ENCODE measurements around the gene RHOXF2. TPM values are rescaled to one million over a fixed set of nuclear protein-coding genes. Genes with fewer than 3 reads are reported as not detected.
A peak's percentile ranks its signal among the peaks of the same experiment; 100 is the strongest.
"Not testable (repeated sequence)": the region's sequence is repeated elsewhere in the genome, so short reads cannot be mapped to it uniquely, and the experiment has no call there.

RHOXF2 gene
- total RNA-seq: under 1 TPM in 1 of 2 donors, not detected in 1; 0.10 TPM
- 0 reads per million in 2 donors for total RNA-seq

- DNase-seq; H3K27me3 Mint-ChIP-seq; ATAC-seq; H3K4me3 Mint-ChIP-seq; H3K36me3 Mint-ChIP-seq (ENCODE audit: low read depth); H3K4me1 Mint-ChIP-seq; H3K9me3 ChIP-seq (ENCODE audit: control insufficient read depth, low read length, poor library complexity, severe bottlenecking); H3K27ac Mint-ChIP-seq: not testable (repeated sequence)
These were observed at the start of gene RHOXF2 for GRCh38 chrX:120158313-120158712. Gene RHOXF2 (plus strand): TSS chrX:120158613. CDS start chrX:120158751, 138 bp downstream.

DNA sequence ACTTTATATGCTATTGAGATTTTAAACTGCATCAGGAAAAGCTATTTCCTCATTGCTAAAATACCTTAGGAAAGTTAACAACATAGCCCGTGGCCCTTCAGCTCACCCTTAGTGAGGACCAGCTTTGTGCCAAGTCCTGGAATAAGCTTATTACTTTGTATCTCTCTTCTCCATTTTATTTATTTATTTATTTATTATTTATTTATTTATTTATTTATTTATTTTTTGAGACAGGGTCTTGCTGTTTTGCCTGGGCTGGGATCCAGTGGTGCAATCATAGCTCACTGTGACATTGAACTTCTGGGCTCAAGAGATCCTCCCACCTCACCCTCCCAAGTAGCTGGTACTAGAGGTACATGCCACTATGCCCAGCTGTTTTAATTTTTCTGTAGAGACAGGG is 49.0 kb upstream of the RHOXF2 start:
- no peak overlapping the region for H3K4me3 Mint-ChIP-seq
- peaks cover 1% of the 10 kb centered on the region for H3K4me1 Mint-ChIP-seq
- H3K9me3 ChIP-seq (ENCODE audit: control insufficient read depth, low read length, poor library complexity, severe bottlenecking): no peaks in the 10 kb centered on the region
- DNase-seq (no peak), ATAC-seq (no peak)
- H3K27ac Mint-ChIP-seq: no peak overlapping the region
- no peaks in the 10 kb centered on the region for H3K27me3 Mint-ChIP-seq
- no peaks in the 10 kb centered on the region for H3K36me3 Mint-ChIP-seq (ENCODE audit: low read depth)

- no peak overlapping the region for H3K4me3 Mint-ChIP-seq
These were observed 46.8 kb upstream of the RHOXF2 start for GRCh38 chrX:120111611-120112010.

GRCh38 chrX:120115438-120115963 is 42.9 kb upstream of the RHOXF2 start, which contains the start of gene RHOXF1:
Gene RHOXF1 (minus strand): TSS chrX:120115913. CDS start chrX:120115862, 51 bp downstream.
- H3K4me3 Mint-ChIP-seq: no peak within 1 kb of the TSS

More at GRCh38 chrX:120111611-120112010, 46.8 kb upstream of the RHOXF2 start:
- DNase-seq (no peak), ATAC-seq (no peak)
- H3K9me3 ChIP-seq (ENCODE audit: control insufficient read depth, low read length, poor library complexity, severe bottlenecking): no peaks in the 10 kb centered on the region
- Mint-ChIP-seq H3K27me3 (no peaks in the 10 kb centered on the region), H3K4me1 (peaks cover 2% of the 10 kb centered on the region), H3K36me3 (ENCODE audit: low read depth) (no peaks in the 10 kb centered on the region), H3K27ac (no peak overlapping the region)

GRCh38 chrX:120120223-120120622 is 38.2 kb upstream of the RHOXF2 start:
- ATAC-seq: no peak
- Mint-ChIP-seq H3K27ac (no peak overlapping the region), H3K4me3 (no peak overlapping the region), H3K27me3 (no peaks in the 10 kb centered on the region), H3K36me3 (ENCODE audit: low read depth) (no peaks in the 10 kb centered on the region), H3K4me1 (peaks cover 3% of the 10 kb centered on the region)
- no peaks in the 10 kb centered on the region for H3K9me3 ChIP-seq (ENCODE audit: control insufficient read depth, low read length, poor library complexity, severe bottlenecking)
- no peak for DNase-seq

More at GRCh38 chrX:120115438-120115963, 42.9 kb upstream of the RHOXF2 start, which contains the start of gene RHOXF1:
- Mint-ChIP-seq H3K4me1 (peaks cover 2% of the 10 kb centered on the region), H3K27ac (no peak within 1 kb of the TSS), H3K36me3 (ENCODE audit: low read depth) (no peaks in the 10 kb centered on the region), H3K27me3 (no peaks in the 10 kb centered on the region)
- no peaks in the 10 kb centered on the region for H3K9me3 ChIP-seq (ENCODE audit: control insufficient read depth, low read length, poor library complexity, severe bottlenecking)
- DNase-seq (no peak), ATAC-seq (no peak)

DNA sequence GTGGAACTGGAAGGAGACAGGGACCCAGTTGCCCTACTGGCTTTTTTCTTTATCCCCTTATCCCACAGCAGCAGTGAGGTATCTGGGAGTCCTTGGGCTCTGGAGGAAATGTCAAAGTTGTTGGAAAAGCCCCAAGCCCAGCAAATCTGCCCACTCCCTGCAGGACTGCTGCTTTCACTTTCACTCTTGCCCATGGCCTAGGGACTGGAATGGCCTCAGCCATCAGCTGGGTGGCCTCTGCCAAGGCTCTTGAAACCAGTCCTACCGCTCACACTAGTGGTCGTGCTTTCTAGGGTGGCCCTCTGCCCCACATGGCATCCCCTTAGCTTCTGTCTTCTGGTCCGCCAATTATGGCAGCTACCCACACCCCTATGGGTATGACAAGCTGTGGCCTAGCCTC is 33.0 kb upstream of the RHOXF2 start:
- Mint-ChIP-seq H3K27ac (peak overlapping the region; percentile 51), H3K4me3 (peak overlapping the region; percentile 19), H3K4me1 (peaks cover 10% of the 10 kb centered on the region), H3K27me3 (no peaks in the 10 kb centered on the region), H3K36me3 (ENCODE audit: low read depth) (peaks cover 2% of the 10 kb centered on the region)
- DNase-seq (no peak), ATAC-seq (no peak)
- H3K9me3 ChIP-seq (ENCODE audit: control insufficient read depth, low read length, poor library complexity, severe bottlenecking): no peaks in the 10 kb centered on the region

DNA sequence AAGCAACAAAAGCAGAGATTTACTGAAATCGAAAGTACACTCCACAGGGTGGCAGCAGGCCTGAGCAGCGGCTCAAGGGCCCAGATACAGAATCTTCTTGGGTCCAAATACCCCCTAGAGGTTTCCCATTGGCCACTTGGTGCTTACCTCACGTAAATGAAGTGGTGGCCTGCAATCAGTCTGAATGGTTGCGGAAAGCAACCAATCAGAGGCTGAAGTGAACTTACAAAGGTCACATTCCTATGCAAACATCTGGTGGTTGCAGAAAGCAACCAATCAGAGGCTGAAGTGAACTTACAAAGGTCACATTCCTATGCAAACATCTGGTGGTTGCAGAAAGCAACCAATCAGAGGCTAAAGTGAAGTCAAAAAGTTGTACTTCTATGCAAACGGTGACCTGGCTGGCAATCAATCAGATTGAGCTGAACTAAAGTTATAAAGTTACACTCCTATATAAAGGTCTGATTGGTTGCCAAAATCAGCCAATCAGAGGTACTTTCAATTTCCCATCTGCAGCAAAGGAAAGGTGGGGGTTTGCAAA is 30.0 kb upstream of the RHOXF2 start:
- not testable (repeated sequence) for H3K27ac Mint-ChIP-seq; DNase-seq; ATAC-seq; H3K36me3 Mint-ChIP-seq (ENCODE audit: low read depth); H3K27me3 Mint-ChIP-seq; H3K9me3 ChIP-seq (ENCODE audit: control insufficient read depth, low read length, poor library complexity, severe bottlenecking); H3K4me3 Mint-ChIP-seq; H3K4me1 Mint-ChIP-seq

DNA sequence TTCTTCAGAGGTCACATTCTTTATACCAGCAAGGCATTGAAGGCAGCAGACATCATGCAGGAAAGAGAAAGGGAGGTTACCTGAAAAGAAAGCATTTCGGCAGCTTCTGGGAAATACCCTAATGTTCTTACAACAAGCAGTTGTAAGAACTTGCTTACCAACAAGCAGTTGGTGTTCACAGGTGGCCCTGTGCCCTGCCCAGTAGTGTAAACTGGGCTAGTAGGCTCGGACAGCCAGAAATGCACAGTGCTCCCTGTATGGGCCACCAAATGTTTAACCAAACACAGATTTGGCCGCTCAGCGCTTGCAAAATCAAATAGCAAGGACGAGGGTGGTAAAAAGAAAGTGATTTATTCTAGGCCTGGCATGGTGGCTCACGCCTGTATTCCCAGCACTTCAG is 22.3 kb upstream of the RHOXF2 start:
- peak overlapping the region; percentile 65 for H3K27ac Mint-ChIP-seq
- no peaks in the 10 kb centered on the region for H3K36me3 Mint-ChIP-seq (ENCODE audit: low read depth)
- peak overlapping the region; percentile 25 for H3K4me3 Mint-ChIP-seq
- no peak for ATAC-seq
- DNase-seq: no peak
- H3K27me3 Mint-ChIP-seq: no peaks in the 10 kb centered on the region
- H3K9me3 ChIP-seq (ENCODE audit: control insufficient read depth, low read length, poor library complexity, severe bottlenecking): no peaks in the 10 kb centered on the region
- H3K4me1 Mint-ChIP-seq: peaks cover 5% of the 10 kb centered on the region

GRCh38 chrX:120136840-120137239 is 21.6 kb upstream of the RHOXF2 start:
- ATAC-seq (no peak), DNase-seq (no peak)
- peak overlapping the region; percentile 65 for H3K27ac Mint-ChIP-seq
- H3K27me3 Mint-ChIP-seq: no peaks in the 10 kb centered on the region
- no peak overlapping the region for H3K4me3 Mint-ChIP-seq
- no peaks in the 10 kb centered on the region for H3K36me3 Mint-ChIP-seq (ENCODE audit: low read depth)
- H3K4me1 Mint-ChIP-seq: peaks cover 7% of the 10 kb centered on the region
- H3K9me3 ChIP-seq (ENCODE audit: control insufficient read depth, low read length, poor library complexity, severe bottlenecking): no peaks in the 10 kb centered on the region

- no peak for DNase-seq
- H3K27ac Mint-ChIP-seq: no peak overlapping the region
- no peaks in the 10 kb centered on the region for H3K9me3 ChIP-seq (ENCODE audit: control insufficient read depth, low read length, poor library complexity, severe bottlenecking)
- no peaks in the 10 kb centered on the region for H3K27me3 Mint-ChIP-seq
- no peaks in the 10 kb centered on the region for H3K36me3 Mint-ChIP-seq (ENCODE audit: low read depth)
- no peak overlapping the region for H3K4me3 Mint-ChIP-seq
- no peak for ATAC-seq
- peaks cover 7% of the 10 kb centered on the region for H3K4me1 Mint-ChIP-seq
These were observed 21.0 kb upstream of the RHOXF2 start for GRCh38 chrX:120137439-120137838.

GRCh38 chrX:120140293-120140981 is 18.0 kb upstream of the RHOXF2 start:
- Mint-ChIP-seq H3K4me1 (peaks cover 15% of the 10 kb centered on the region), H3K27ac (no peak overlapping the region), H3K4me3 (peak overlapping the region; percentile 71), H3K36me3 (ENCODE audit: low read depth) (peaks cover 2% of the 10 kb centered on the region), H3K27me3 (no peaks in the 10 kb centered on the region)
- ATAC-seq (no peak), DNase-seq (no peak)
- no peaks in the 10 kb centered on the region for H3K9me3 ChIP-seq (ENCODE audit: control insufficient read depth, low read length, poor library complexity, severe bottlenecking)

- Mint-ChIP-seq H3K27me3 (no peaks in the 10 kb centered on the region), H3K36me3 (ENCODE audit: low read depth) (peaks cover 2% of the 10 kb centered on the region), H3K27ac (peak overlapping the region; percentile 86), H3K4me1 (peaks cover 26% of the 10 kb centered on the region), H3K4me3 (peak overlapping the region; percentile 55)
- ATAC-seq (no peak), DNase-seq (no peak)
- no peaks in the 10 kb centered on the region for H3K9me3 ChIP-seq (ENCODE audit: control insufficient read depth, low read length, poor library complexity, severe bottlenecking)
These were observed 14.1 kb upstream of the RHOXF2 start for GRCh38 chrX:120144178-120144844.

DNA sequence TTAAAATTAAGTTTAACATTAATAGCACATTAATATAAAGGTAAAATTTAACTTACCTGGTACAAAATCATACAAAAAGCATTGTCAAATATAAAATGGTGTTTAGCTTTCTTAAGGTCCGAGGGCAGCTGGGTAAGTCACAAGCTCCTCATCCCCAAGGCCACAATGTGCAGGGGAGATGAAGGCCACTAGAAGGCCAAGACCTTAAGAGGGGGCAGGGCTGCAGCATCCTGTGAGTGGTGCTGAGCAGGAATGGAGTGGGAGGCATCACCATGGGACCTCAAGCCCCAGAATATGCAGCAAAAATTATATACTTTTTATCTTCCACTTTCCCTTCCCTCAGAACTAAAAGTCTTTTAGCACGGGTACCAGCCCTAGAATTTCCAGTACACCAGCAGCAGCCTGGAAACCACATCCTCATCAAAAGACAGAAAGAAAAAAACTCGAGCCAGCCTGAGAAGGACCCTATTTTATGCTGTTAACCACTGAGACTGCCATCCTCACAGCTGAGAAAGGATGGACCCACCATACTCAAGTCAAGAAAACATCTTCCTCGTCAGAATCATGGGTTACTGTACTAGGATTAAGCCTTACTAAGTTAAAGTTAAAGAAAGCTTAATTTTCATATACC is 13.0 kb upstream of the RHOXF2 start:
- peak overlapping the region; percentile 32 for H3K27ac Mint-ChIP-seq
- no peak overlapping the region for H3K4me3 Mint-ChIP-seq
- no peaks in the 10 kb centered on the region for H3K27me3 Mint-ChIP-seq
- no peaks in the 10 kb centered on the region for H3K9me3 ChIP-seq (ENCODE audit: control insufficient read depth, low read length, poor library complexity, severe bottlenecking)
- peaks cover 23% of the 10 kb centered on the region for H3K4me1 Mint-ChIP-seq
- DNase-seq: no peak
- no peak for ATAC-seq
- peaks cover 2% of the 10 kb centered on the region for H3K36me3 Mint-ChIP-seq (ENCODE audit: low read depth)

All from T-helper 17 cell (primary cell).